Right lobe of liver (tissue), 6 donors: ENCODE data around the gene MAGEA9B. TPM values are rescaled to one million over a fixed set of nuclear protein-coding genes. Genes with fewer than 3 reads are reported as not detected.
A peak's percentile ranks its signal among the peaks of the same experiment; 100 is the strongest.
"Not testable (repeated sequence)": the region's sequence is repeated elsewhere in the genome, so short reads cannot be mapped to it uniquely, and the experiment has no call there.

Source experiments
- ATAC-seq, 4 donors: fragments of 200-7000 bp; cut with Tn5 transposase; one replicate each; pipeline ENCODE4 v1.9.1; 2020; ENCODE audit warnings: mild to moderate bottlenecking in 4 of 4, moderate library complexity in 4 of 4
- DNase-seq, 3 donors: peaks; one replicate each; pipeline ENCODE4 v3.0.0-alpha.2; 2020
- H3K27ac ChIP-seq, 3 donors: fragments of 200-600 bp; one replicate each; pipeline ENCODE4 v1.8.0; 2022
- H3K27me3 ChIP-seq, 2 donors: fragments of 200-600 bp; one replicate each; pipeline ENCODE4 v1.8.0; 2022
- H3K36me3 ChIP-seq, 4 donors: fragments of 200-600 bp; sonication (generic) in 1 of 4; one replicate each; pipeline versions ENCODE4 v1.5.1 to v1.8.0; 2017 to 2022; ENCODE audit warnings: control low read depth in 1 of 4
- H3K4me1 ChIP-seq, 4 donors: fragments of 200-600 bp; sonication (generic) in 1 of 4; one replicate each; pipeline versions ENCODE4 v1.5.1 to v1.8.0; 2017 to 2022; ENCODE audit warnings: control low read depth in 1 of 4
- H3K4me3 ChIP-seq, 3 donors: fragments of 200-600 bp; one replicate each; pipeline ENCODE4 v1.8.0; 2022
- H3K9me3 ChIP-seq, 4 donors: fragments of 200-600 bp; sonication (generic) in 1 of 4; one replicate each; pipeline versions ENCODE4 v1.5.1 to v1.8.0; 2017 to 2022; ENCODE audit warnings: control low read depth in 1 of 4
- POLR2A ChIP-seq: fragments of 450-650 bp; IDR thresholded peaks from one replicate; pipeline ENCODE4 v1.6.1; 2017; ENCODE audit warnings: antibody characterized with exemption, mild to moderate bottlenecking
- WGBS: methylation state at CpG from one replicate; pipeline ENCODE4 v1.1.6; 2018; ENCODE audit warnings: low coverage, low lambda C conversion rate; ENCODE audit not compliant: insufficient coverage; ENCODE audit errors: missing lambda C conversion rate; 5-methylcytosine and 5-hydroxymethylcytosine counted together
- intact Hi-C, 2 donors: fragments of 100-400 bp; cut with DNase I; formaldehyde crosslinking; loops; one replicate each; pipeline versions ENCODE4 v1.11.2 to v1.14.1; 2022
- total RNA-seq, 6 experiments: library from RNA; depleted of rRNA in 2 of 6; stranded (reverse); fragments of >200 nt in 2 of 6; fragmentation: NEBNext Ultra II Directional in 3 of 6; extraction: Animal tissue kit (Norgen Biotek cat#: 25700) in 3 of 6; gene quantifications; one replicate each; pipeline versions ENCODE4 v1.1.0 to v1.2.4, GENCODE V29; 2016 to 2023
- TF ChIP-seq, protein P1 (sequence below), 4 donors: fragments of 200-600 bp in 3 of 4; fragments of 450-650 bp in 1 of 4; IDR thresholded peaks; one replicate each; pipeline versions ENCODE4 v1.5.1 to v1.8.0; 2016 to 2022; ENCODE audit warnings: antibody characterized with exemption in 4 of 4, mild to moderate bottlenecking in 2 of 4
- donor health status: DM: no; HTN: yes; CAD: no.
- donor health status: DM: no; HTN: no; CAD: no.
- donor health status: DM: no; HTN: no; CAD: no.
- donor health status: DM: no; HTN: yes; CAD: no.
- donor health status: DM: no; HTN: yes; CAD: no.

MAGEA9B gene
- total RNA-seq, 6 experiments from 2014 or later, result not detected

GRCh38 chrX:149590993-149591392 lies 3.7 kb upstream of the MAGEA9B start:
- H3K27ac ChIP-seq, intact Hi-C loops, H3K9me3 ChIP-seq, ATAC-seq, DNase-seq, H3K4me3 ChIP-seq, H3K4me1 ChIP-seq, H3K27me3 ChIP-seq, H3K36me3 ChIP-seq: not testable (repeated sequence)
- WGBS, result no CpG with 5 or more reads among the region's 7 CpGs

- 73% methylated on average over 2 of the region's 17 CpGs for WGBS
- H3K4me3 ChIP-seq, result not testable (repeated sequence)
Observed at GRCh38 chrX:149585631-149586030, 1.6 kb downstream of the MAGEA9B start.

GRCh38 chrX:149573456-149573855 lies 13.8 kb downstream of the MAGEA9B start:
- intact Hi-C loops, H3K4me3 ChIP-seq, H3K27me3 ChIP-seq, H3K27ac ChIP-seq, H3K9me3 ChIP-seq, H3K4me1 ChIP-seq, H3K36me3 ChIP-seq, DNase-seq: not testable (repeated sequence)
- WGBS, result no CpG with 5 or more reads among the region's 1 CpG
- peak in 2 of 4 donors; percentile 31 to 54 for ATAC-seq

More at GRCh38 chrX:149585631-149586030, 1.6 kb downstream of the MAGEA9B start:
- H3K27ac ChIP-seq, H3K4me1 ChIP-seq, H3K9me3 ChIP-seq, H3K36me3 ChIP-seq, intact Hi-C loops, DNase-seq, H3K27me3 ChIP-seq: not testable (repeated sequence)
- ATAC-seq, result peak in 1 of 4 donors; percentile 18

DNA sequence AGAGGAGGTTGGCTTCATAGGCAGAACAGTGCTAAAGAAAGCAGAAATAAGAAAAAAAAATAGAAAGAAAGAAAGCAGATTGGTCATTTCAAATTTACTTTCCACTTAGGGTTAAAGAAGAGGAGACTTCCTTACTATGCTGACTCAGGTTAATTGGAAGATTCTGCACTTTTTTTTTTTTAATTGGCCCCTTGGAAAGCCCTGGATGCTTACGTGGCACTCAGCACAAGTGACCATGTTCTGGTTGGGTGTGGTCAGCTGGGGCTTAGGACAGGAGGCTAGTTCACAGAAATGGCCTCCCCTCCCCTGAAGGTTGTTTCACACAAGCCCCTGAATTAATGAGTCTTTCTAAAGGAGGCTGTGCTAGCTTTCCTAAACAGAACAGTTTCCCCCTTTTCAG lies 14.5 kb downstream of the MAGEA9B start:
- H3K9me3 ChIP-seq, result no peaks in the 10 kb centered on the region
- intact Hi-C loops, result no loop called here
- H3K27ac ChIP-seq, result no peak overlapping the region
- no peaks in the 10 kb centered on the region for H3K36me3 ChIP-seq
- no peak for DNase-seq
- H3K4me1 ChIP-seq, result no peaks in the 10 kb centered on the region
- TF ChIP-seq POLR2A, result no peak
- TF ChIP-seq, protein P1, sequence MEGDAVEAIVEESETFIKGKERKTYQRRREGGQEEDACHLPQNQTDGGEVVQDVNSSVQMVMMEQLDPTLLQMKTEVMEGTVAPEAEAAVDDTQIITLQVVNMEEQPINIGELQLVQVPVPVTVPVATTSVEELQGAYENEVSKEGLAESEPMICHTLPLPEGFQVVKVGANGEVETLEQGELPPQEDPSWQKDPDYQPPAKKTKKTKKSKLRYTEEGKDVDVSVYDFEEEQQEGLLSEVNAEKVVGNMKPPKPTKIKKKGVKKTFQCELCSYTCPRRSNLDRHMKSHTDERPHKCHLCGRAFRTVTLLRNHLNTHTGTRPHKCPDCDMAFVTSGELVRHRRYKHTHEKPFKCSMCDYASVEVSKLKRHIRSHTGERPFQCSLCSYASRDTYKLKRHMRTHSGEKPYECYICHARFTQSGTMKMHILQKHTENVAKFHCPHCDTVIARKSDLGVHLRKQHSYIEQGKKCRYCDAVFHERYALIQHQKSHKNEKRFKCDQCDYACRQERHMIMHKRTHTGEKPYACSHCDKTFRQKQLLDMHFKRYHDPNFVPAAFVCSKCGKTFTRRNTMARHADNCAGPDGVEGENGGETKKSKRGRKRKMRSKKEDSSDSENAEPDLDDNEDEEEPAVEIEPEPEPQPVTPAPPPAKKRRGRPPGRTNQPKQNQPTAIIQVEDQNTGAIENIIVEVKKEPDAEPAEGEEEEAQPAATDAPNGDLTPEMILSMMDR (IDR thresholded peaks at IDR 0.05), result no peak
- no peak overlapping the region for H3K4me3 ChIP-seq
- no peaks in the 10 kb centered on the region for H3K27me3 ChIP-seq
- WGBS, result 18% methylated on average over 1 of the region's 1 CpG
- ATAC-seq, result no peak

DNA sequence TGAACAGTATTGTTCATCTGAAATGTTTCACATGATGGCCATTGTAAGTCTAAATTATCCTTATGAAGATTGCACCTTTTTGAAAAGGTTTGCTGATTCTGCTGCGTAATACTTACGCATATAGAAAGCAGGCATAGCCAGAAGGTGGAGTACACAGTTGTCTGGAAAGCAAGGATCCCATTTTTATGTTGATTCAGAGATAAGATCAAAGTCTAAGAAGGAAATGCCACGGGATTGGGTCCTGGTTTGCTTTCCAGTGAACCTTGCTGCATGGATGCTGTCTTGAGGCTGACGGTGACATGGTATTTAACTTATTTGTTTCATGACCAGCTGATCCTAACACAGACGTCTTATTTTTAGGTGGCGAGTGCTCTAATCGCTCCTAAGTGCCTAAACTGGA lies 15.5 kb downstream of the MAGEA9B start:
- TF ChIP-seq, protein P1 (IDR thresholded peaks at IDR 0.05), result no peak
- no peak for TF ChIP-seq POLR2A
- ATAC-seq (no peak), DNase-seq (no peak)
- H3K4me3 ChIP-seq, result no peak overlapping the region
- no peaks in the 10 kb centered on the region for H3K4me1 ChIP-seq
- H3K27ac ChIP-seq, result no peak overlapping the region
- WGBS, result 56% methylated on average over 7 of the region's 7 CpGs
- intact Hi-C loops, result no loop called here
- H3K36me3 ChIP-seq, result no peaks in the 10 kb centered on the region
- H3K9me3 ChIP-seq, result no peaks in the 10 kb centered on the region
- no peaks in the 10 kb centered on the region for H3K27me3 ChIP-seq

GRCh38 chrX:149570668-149571067 lies 16.6 kb downstream of the MAGEA9B start:
- Histone ChIP-seq H3K27me3 (no peaks in the 10 kb centered on the region), H3K27ac (no peak overlapping the region), H3K4me3 (no peak overlapping the region), H3K4me1 (no peaks in the 10 kb centered on the region), H3K36me3 (no peaks in the 10 kb centered on the region), H3K9me3 (no peaks in the 10 kb centered on the region)
- intact Hi-C loops, result no loop called here
- no peak for ATAC-seq
- 35% methylated on average over 6 of the region's 6 CpGs for WGBS
- DNase-seq, result no peak
- TF ChIP-seq, protein P1 (IDR thresholded peaks at IDR 0.05), result no peak
- no peak for TF ChIP-seq POLR2A
